HepG2 (cell line): Measurements from ENCODE around the gene MCAM. TPM values are rescaled to one million over a fixed set of nuclear protein-coding genes. Genes with fewer than 3 reads are reported as not detected.

Source experiments
- ARID4A ChIP-seq: sonication (generic); formaldehyde crosslinking; IDR thresholded peaks from 2 replicates; pipeline ENCODE4 v1.5.0; 2020; ENCODE audit warnings: mild to moderate bottlenecking, missing genetic modification reagents, borderline replicate concordance
- ATF7-NPFF ChIP-seq: sonication (generic); formaldehyde crosslinking; IDR thresholded peaks from 2 replicates; pipeline ENCODE4 v1.8.1; 2023; ENCODE audit warnings: mild to moderate bottlenecking, low read depth, missing genetic modification reagents, moderate library complexity
- FOXJ3 ChIP-seq: sonication (generic); formaldehyde crosslinking; IDR thresholded peaks from 2 replicates; pipeline ENCODE4 v1.4.0; 2020; ENCODE audit warnings: missing genetic modification reagents, mild to moderate bottlenecking, borderline replicate concordance
- HDAC6 ChIP-seq: fragments of 200-600 bp; sonication (generic); IDR thresholded peaks from 2 replicates; pipeline ENCODE4 v1.7.0; 2017; ENCODE audit warnings: mild to moderate bottlenecking, antibody characterized with exemption, low read length, low read depth
- HNRNPLL ChIP-seq: fragments of 200-400 bp; formaldehyde crosslinking; IDR thresholded peaks from 2 replicates; pipeline ENCODE4 v1.6.1; 2017; ENCODE audit warnings: mild to moderate bottlenecking, low read depth, low read length; ENCODE audit not compliant: poor library complexity, severe bottlenecking
- JDP2 ChIP-seq: sonication (generic); formaldehyde crosslinking; IDR thresholded peaks from 2 replicates; pipeline ENCODE4 v1.8.1; 2022; ENCODE audit warnings: missing genetic modification reagents, borderline replicate concordance
- KDM1A ChIP-seq: IDR thresholded peaks from 2 replicates; pipeline ENCODE4 v1.6.1; 2016; ENCODE audit warnings: missing compliant biosample characterization
- MIXL1 ChIP-seq: IDR thresholded peaks from 2 replicates; pipeline ENCODE4 v1.6.1; 2016
- SP5 ChIP-seq: IDR thresholded peaks from 2 replicates; pipeline ENCODE4 v1.6.1; 2016; ENCODE audit warnings: low read depth, borderline replicate concordance
- TAF1 ChIP-seq: sonication (generic); formaldehyde crosslinking; IDR thresholded peaks from 2 replicates; pipeline ENCODE4 v1.4.0; 2020; ENCODE audit warnings: missing genetic modification reagents
- ZNF264 ChIP-seq: sonication (generic); formaldehyde crosslinking; IDR thresholded peaks from 2 replicates; pipeline ENCODE4 v1.4.0; 2020; ENCODE audit warnings: missing genetic modification reagents
- polyA plus RNA-seq, 8 experiments: library from polyadenylated mRNA; depleted of rRNA in 3 of 8; stranded (reverse) in 7 of 8; unstranded in 1 of 8; fragments of >200 nt; fragmentation: Illumina TruSeq in 4 of 8; extraction: Trizol in 4 of 8; gene quantifications; 2 replicates each; pipeline versions ENCODE4 v1.2.1 to v1.2.3, GENCODE V29; 2011 to 2016; ENCODE audit warnings: low read depth in 4 of 8, missing spikeins in 1 of 8, mixed read lengths in 1 of 8; ENCODE audit not compliant: insufficient read depth in 1 of 8
- total RNA-seq, 5 experiments: library from RNA; depleted of rRNA; stranded (reverse); fragments of >200 nt; fragmentation: Illumina TruSeq; extraction: Trizol; gene quantifications; 2 replicates each; pipeline ENCODE4 v1.2.3, GENCODE V29; 2016; ENCODE audit warnings: low read depth in 1 of 5
- TF ChIP-seq, protein P1 (sequence below): IDR thresholded peaks from 2 replicates; pipeline ENCODE4 v1.4.0; 2020; ENCODE audit warnings: mild to moderate bottlenecking, missing genetic modification reagents
- TF ChIP-seq, protein P2 (sequence below): sonication (generic); formaldehyde crosslinking; IDR thresholded peaks from 2 replicates; pipeline ENCODE4 v1.9.0; 2022; ENCODE audit warnings: missing genetic modification reagents, mild to moderate bottlenecking, borderline replicate concordance
- TF ChIP-seq, protein P3 (sequence below): sonication (generic); formaldehyde crosslinking; IDR thresholded peaks from 2 replicates; pipeline ENCODE4 v1.4.0; 2020; ENCODE audit warnings: missing genetic modification reagents, borderline replicate concordance

MCAM gene
- total and polyA plus RNA-seq, 2 of the 13 experiments (the other 11 are each of a cell fraction or from before 2014, with no cell fraction given), result 12.1 to 15.2 TPM

- TF ChIP-seq, protein P1, sequence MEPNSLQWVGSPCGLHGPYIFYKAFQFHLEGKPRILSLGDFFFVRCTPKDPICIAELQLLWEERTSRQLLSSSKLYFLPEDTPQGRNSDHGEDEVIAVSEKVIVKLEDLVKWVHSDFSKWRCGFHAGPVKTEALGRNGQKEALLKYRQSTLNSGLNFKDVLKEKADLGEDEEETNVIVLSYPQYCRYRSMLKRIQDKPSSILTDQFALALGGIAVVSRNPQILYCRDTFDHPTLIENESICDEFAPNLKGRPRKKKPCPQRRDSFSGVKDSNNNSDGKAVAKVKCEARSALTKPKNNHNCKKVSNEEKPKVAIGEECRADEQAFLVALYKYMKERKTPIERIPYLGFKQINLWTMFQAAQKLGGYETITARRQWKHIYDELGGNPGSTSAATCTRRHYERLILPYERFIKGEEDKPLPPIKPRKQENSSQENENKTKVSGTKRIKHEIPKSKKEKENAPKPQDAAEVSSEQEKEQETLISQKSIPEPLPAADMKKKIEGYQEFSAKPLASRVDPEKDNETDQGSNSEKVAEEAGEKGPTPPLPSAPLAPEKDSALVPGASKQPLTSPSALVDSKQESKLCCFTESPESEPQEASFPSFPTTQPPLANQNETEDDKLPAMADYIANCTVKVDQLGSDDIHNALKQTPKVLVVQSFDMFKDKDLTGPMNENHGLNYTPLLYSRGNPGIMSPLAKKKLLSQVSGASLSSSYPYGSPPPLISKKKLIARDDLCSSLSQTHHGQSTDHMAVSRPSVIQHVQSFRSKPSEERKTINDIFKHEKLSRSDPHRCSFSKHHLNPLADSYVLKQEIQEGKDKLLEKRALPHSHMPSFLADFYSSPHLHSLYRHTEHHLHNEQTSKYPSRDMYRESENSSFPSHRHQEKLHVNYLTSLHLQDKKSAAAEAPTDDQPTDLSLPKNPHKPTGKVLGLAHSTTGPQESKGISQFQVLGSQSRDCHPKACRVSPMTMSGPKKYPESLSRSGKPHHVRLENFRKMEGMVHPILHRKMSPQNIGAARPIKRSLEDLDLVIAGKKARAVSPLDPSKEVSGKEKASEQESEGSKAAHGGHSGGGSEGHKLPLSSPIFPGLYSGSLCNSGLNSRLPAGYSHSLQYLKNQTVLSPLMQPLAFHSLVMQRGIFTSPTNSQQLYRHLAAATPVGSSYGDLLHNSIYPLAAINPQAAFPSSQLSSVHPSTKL (CRISPR knock-in tag), result 0 out of 2 replicates have a peak, but pooled peaks have one; percentile 19
- TF ChIP-seq SP5 (0 out of 2 replicates have a peak, but pooled peaks have one; percentile 24), ZNF264 (CRISPR knock-in tag) (no peak), ATF7-NPFF (peak; percentile 76; the same call in 1 of the 2 replicates), KDM1A (no peak), JDP2 (no peak), HDAC6 (no peak), ARID4A (peak; percentile 21; the same call in 1 of the 2 replicates), FOXJ3 (CRISPR knock-in tag) (no peak), HNRNPLL (no peak), TAF1 (CRISPR knock-in tag) (peak; percentile 83), MIXL1 (CRISPR knock-in tag) (no peak)
- TF ChIP-seq, protein P2, sequence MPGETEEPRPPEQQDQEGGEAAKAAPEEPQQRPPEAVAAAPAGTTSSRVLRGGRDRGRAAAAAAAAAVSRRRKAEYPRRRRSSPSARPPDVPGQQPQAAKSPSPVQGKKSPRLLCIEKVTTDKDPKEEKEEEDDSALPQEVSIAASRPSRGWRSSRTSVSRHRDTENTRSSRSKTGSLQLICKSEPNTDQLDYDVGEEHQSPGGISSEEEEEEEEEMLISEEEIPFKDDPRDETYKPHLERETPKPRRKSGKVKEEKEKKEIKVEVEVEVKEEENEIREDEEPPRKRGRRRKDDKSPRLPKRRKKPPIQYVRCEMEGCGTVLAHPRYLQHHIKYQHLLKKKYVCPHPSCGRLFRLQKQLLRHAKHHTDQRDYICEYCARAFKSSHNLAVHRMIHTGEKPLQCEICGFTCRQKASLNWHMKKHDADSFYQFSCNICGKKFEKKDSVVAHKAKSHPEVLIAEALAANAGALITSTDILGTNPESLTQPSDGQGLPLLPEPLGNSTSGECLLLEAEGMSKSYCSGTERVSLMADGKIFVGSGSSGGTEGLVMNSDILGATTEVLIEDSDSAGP (CRISPR knock-in tag), result peak; percentile 60; the same call in 1 of the 2 replicates
- TF ChIP-seq, protein P3, sequence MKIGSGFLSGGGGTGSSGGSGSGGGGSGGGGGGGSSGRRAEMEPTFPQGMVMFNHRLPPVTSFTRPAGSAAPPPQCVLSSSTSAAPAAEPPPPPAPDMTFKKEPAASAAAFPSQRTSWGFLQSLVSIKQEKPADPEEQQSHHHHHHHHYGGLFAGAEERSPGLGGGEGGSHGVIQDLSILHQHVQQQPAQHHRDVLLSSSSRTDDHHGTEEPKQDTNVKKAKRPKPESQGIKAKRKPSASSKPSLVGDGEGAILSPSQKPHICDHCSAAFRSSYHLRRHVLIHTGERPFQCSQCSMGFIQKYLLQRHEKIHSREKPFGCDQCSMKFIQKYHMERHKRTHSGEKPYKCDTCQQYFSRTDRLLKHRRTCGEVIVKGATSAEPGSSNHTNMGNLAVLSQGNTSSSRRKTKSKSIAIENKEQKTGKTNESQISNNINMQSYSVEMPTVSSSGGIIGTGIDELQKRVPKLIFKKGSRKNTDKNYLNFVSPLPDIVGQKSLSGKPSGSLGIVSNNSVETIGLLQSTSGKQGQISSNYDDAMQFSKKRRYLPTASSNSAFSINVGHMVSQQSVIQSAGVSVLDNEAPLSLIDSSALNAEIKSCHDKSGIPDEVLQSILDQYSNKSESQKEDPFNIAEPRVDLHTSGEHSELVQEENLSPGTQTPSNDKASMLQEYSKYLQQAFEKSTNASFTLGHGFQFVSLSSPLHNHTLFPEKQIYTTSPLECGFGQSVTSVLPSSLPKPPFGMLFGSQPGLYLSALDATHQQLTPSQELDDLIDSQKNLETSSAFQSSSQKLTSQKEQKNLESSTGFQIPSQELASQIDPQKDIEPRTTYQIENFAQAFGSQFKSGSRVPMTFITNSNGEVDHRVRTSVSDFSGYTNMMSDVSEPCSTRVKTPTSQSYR (CRISPR knock-in tag), result 0 out of 2 replicates have a peak, but pooled peaks have one; percentile 12
Observed at GRCh38 chr11:119316729-119317591, at the start of gene MCAM (continued).
